Fibroblast of mammary gland (primary cell): ENCODE results near the gene AKR7A3.

Experiments used
- DNase-seq: peaks from one replicate; pipeline ENCODE4 v3.0.0-alpha.2; 2010; ENCODE audit warnings: low read depth
- H3K4me3 ChIP-seq: 2 replicates; pipeline ENCODE4 v1.5.1; 2011; ENCODE audit warnings: low read depth, mild to moderate bottlenecking, low read length, moderate library complexity; ENCODE audit not compliant: control insufficient read depth
- CTCF ChIP-seq: conservative IDR thresholded peaks from 2 replicates; pipeline ENCODE4 v1.5.1; 2011; ENCODE audit warnings: low read depth, low read length, inconsistent platforms; ENCODE audit not compliant: control insufficient read depth, insufficient read depth

The AKR7A3 gene

GRCh38 chr1:19321071-19321470 lies 32.5 kb upstream of the AKR7A3 start:
- H3K4me3 ChIP-seq, result no peak overlapping the region
- TF ChIP-seq CTCF, result no peak
- no peak for DNase-seq

GRCh38 chr1:19319196-19319595 lies 30.6 kb upstream of the AKR7A3 start:
- no peak for TF ChIP-seq CTCF
- no peak overlapping the region for H3K4me3 ChIP-seq
- DNase-seq, result no peak

- no peak for TF ChIP-seq CTCF
- no peak overlapping the region for H3K4me3 ChIP-seq
- DNase-seq, result peak; percentile 26
Observed at GRCh38 chr1:19317126-19317910, 28.7 kb upstream of the AKR7A3 start.

- no peak for TF ChIP-seq CTCF
- peak; percentile 48 for DNase-seq
- H3K4me3 ChIP-seq, result no peak overlapping the region
Observed at GRCh38 chr1:19315378-19316198, 27.0 kb upstream of the AKR7A3 start.

GRCh38 chr1:19313961-19314882 lies 25.7 kb upstream of the AKR7A3 start:
- H3K4me3 ChIP-seq, result no peak overlapping the region
- no peak for DNase-seq
- TF ChIP-seq CTCF, result no peak

- no peak overlapping the region for H3K4me3 ChIP-seq
- no peak for DNase-seq
- TF ChIP-seq CTCF, result no peak
Observed at GRCh38 chr1:19313636-19313959, 25.0 kb upstream of the AKR7A3 start.
